Ecto neural progenitor cell (in vitro differentiated cells): ENCODE measurements around the gene KLHL11.

Source experiments
- DNase-seq: peaks from one replicate; pipeline ENCODE4 v3.0.0-alpha.2; 2018; ENCODE audit warnings: low spot score

KLHL11 gene

GRCh38 chr17:41810659-41811548 is 54.3 kb downstream of the KLHL11 start:
- DNase-seq, result no peak

GRCh38 chr17:41806685-41807445 is 58.4 kb downstream of the KLHL11 start:
- no peak for DNase-seq
